Measurements from ENCODE around the gene ZNF497. TPM values are rescaled to one million over a fixed set of nuclear protein-coding genes. Genes with fewer than 3 reads are reported as not detected.

ZNF497 gene
- total and polyA plus RNA-seq, 9 of the 15 experiments (the other 6 are each of a cell fraction or from before 2014, with no cell fraction given), result 0.06 to 0.98 (median 0.44) TPM; not detected in 1

DNA sequence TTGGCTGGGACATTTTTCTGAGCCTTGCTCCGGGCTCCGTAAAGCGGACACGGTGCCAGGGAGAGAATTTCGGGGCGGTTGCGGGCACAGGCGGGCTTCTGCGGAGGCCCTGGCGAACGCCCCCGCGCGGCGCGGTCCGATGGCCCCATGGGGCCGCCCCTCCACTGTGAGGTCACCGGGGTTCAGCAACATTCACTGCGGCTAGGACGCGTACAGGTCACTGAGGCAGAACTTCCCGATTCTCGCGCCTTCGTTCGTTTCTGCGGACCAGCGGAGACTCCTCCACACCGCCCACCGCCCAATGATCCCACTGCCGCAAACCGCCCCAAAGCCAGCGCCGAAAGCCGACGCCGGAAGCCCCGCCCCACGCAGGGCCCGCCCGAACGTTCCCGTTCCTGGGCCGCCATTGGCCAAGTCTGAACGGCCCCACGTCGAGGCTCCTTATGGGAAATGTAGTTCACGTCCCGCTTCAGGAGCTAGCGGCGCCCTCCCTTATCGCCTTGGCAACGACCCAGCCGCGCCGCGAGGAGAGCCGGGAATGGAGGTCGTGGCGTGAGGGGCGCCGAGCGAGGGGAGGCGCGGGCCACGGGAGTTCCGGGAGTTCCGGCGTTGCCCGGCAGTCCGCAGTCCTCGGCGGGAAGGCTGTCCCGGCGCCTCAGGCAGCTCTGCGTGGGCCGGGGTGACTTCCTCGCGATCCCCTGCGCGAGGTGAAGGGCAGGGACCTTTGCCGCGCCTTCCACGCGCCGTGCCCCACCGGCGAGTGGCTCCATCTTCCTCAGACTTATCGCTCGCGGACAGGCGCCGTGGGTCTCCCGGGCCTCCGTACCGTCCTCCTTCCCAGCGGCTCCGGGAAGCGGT, 45.8 kb upstream of the ZNF497 start, which contains the start of gene ZNF584:
ZNF584 (plus strand) TSS at position 498 of the 858 bp plus-strand sequence. CDS start 499 bp downstream, outside the sequence.
- Histone ChIP-seq H3K36me3 (ENCODE audit: control insufficient read depth, insufficient read depth, low read length) (peaks cover 22% of the 10 kb centered on the region; the same call in 2 of the 3 replicates), H3K9ac (ENCODE audit: insufficient read depth in 1 of 2, low read depth in 2 of 2, low read length in 2 of 2) (peak within 1 kb of the TSS; percentile 94 to 97), H3K4me2 (ENCODE audit: insufficient read depth, low read length) (peak within 1 kb of the TSS; percentile 94), H3K27ac (ENCODE audit: extremely low read depth, low read depth, low read length) (peak within 1 kb of the TSS; percentile 97), H2AFZ (ENCODE audit: low read depth, low read length) (peak within 1 kb of the TSS; percentile 92), H3K79me2 (ENCODE audit: control insufficient read depth, insufficient read depth, low read length) (peaks cover 51% of the 10 kb centered on the region), H3K4me1 (replicated peaks in 1 of 2; ENCODE audit: control insufficient read depth in 2 of 2, insufficient read depth in 2 of 2, low read length in 2 of 2) (peaks cover 18 to 39% of the 10 kb centered on the region in 2 experiments), H3K4me3 (peak within 1 kb of the TSS; percentile 87), H4K20me1 (replicated peaks; ENCODE audit: control insufficient read depth, insufficient read depth, low read length) (no peaks in the 10 kb centered on the region), H3K9me3 (replicated peaks; ENCODE audit: control insufficient read depth, insufficient read depth, low read depth, low read length) (no peaks in the 10 kb centered on the region), H3K27me3 (ENCODE audit: control insufficient read depth in 2 of 2, insufficient read depth in 2 of 2, low read length in 2 of 2) (no peaks in the 10 kb centered on the region), H3K9me1 (ENCODE audit: control insufficient read depth, insufficient read depth, low read length) (no peaks in the 10 kb centered on the region)
- WGBS (ENCODE audit: insufficient coverage, low coverage, missing lambda C conversion rate), result under 1% methylated on average over 69 of the region's 100 CpGs
- FAIRE-seq (peak; percentile 84), DNase-seq (ENCODE audit: extremely low read depth in 1 of 4, low spot score in 3 of 4) (peak; percentile 92 to 98 (median 95)), ATAC-seq (peak; percentile 94)
- intact Hi-C loops (cut with micrococcal nuclease), result loop anchor here (5.0 to 10.0 kb wide), 4 partner anchors 59 to 184 kb away; partner anchors contain the start of genes ZNF324, ZNF544, ZNF8 and ZSCAN22
- POLR2A ChIA-PET, result interaction anchor here (0.6 to 2.0 kb wide), 14 partner anchors 8 to 225 kb away, joined by 3 to 7 read pairs (median 4); partner anchors contain the start of gene ZNF274
- in situ Hi-C loops (cut with MboI), result no loop called here
- CTCF ChIA-PET (ENCODE audit: low intra/inter-chr PET ratio), result no interaction called here
- BruUV-seq (replicated peaks), result no TSS peak
- TF ChIP-seq NFE2 (IDR thresholded peaks at IDR 0.05; ENCODE audit: low read depth) (0 out of 2 replicates have a peak, but pooled peaks have one; percentile 3), ZNF347 (CRISPR knock-in tag; IDR thresholded peaks at IDR 0.05; ENCODE audit: low read depth) (no peak), NBN (IDR thresholded peaks at IDR 0.05; ENCODE audit: low read depth) (0 out of 2 replicates have a peak, but pooled peaks have one; percentile 22), SOX6 (IDR thresholded peaks at IDR 0.05) (0 out of 2 replicates have a peak, but pooled peaks have one; percentile 9), ZBTB40 (IDR thresholded peaks at IDR 0.05) (peak; percentile 86), ZBTB40 (CRISPR knock-in tag; IDR thresholded peaks at IDR 0.05) (no peak), ATF7 (IDR thresholded peaks at IDR 0.05) (peak; percentile 88)
- TF ChIP-seq, protein P1, sequence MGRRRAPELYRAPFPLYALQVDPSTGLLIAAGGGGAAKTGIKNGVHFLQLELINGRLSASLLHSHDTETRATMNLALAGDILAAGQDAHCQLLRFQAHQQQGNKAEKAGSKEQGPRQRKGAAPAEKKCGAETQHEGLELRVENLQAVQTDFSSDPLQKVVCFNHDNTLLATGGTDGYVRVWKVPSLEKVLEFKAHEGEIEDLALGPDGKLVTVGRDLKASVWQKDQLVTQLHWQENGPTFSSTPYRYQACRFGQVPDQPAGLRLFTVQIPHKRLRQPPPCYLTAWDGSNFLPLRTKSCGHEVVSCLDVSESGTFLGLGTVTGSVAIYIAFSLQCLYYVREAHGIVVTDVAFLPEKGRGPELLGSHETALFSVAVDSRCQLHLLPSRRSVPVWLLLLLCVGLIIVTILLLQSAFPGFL (CRISPR knock-in tag; IDR thresholded peaks at IDR 0.05), result no peak
- TF ChIP-seq, protein P2, sequence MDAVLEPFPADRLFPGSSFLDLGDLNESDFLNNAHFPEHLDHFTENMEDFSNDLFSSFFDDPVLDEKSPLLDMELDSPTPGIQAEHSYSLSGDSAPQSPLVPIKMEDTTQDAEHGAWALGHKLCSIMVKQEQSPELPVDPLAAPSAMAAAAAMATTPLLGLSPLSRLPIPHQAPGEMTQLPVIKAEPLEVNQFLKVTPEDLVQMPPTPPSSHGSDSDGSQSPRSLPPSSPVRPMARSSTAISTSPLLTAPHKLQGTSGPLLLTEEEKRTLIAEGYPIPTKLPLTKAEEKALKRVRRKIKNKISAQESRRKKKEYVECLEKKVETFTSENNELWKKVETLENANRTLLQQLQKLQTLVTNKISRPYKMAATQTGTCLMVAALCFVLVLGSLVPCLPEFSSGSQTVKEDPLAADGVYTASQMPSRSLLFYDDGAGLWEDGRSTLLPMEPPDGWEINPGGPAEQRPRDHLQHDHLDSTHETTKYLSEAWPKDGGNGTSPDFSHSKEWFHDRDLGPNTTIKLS (IDR thresholded peaks at IDR 0.05; ENCODE audit: borderline replicate concordance, low read depth), result peak; percentile 79

Data from K562 (cell line).